GM12801 (cell line): Measurements from ENCODE around the gene MAD1L1.

ENCODE experiments used
- CTCF ChIP-seq: IDR thresholded peaks from one replicate; pipeline ENCODE4 v1.5.1; 2011; ENCODE audit warnings: control low read depth; ENCODE audit not compliant: insufficient read length; ENCODE audit errors: extremely low read depth

The MAD1L1 gene

GRCh38 chr7:2148814-2149213 lies 83.9 kb downstream of the MAD1L1 start:
- TF ChIP-seq CTCF: no peak

GRCh38 chr7:2148189-2148588 lies 84.6 kb downstream of the MAD1L1 start:
- TF ChIP-seq CTCF: no peak

GRCh38 chr7:2146676-2147472 lies 85.9 kb downstream of the MAD1L1 start:
- TF ChIP-seq CTCF: no peak

- no peak for TF ChIP-seq CTCF
Observed at GRCh38 chr7:2145835-2146580, 86.7 kb downstream of the MAD1L1 start.

GRCh38 chr7:2144926-2145325 lies 87.8 kb downstream of the MAD1L1 start:
- no peak for TF ChIP-seq CTCF

GRCh38 chr7:2143981-2144595 lies 88.7 kb downstream of the MAD1L1 start:
- no peak for TF ChIP-seq CTCF

GRCh38 chr7:2143450-2143849 lies 89.3 kb downstream of the MAD1L1 start:
- no peak for TF ChIP-seq CTCF
